GM18499 (cell line): ENCODE measurements around the gene C4orf33.
"Not testable (repeated sequence)": the region's sequence is repeated elsewhere in the genome, so short reads cannot be mapped to it uniquely, and the experiment has no call there.

Experiments used
- ATAC-seq: cut with Tn5 transposase; IDR thresholded peaks from one replicate; pipeline ENCODE4 v1.9.1; 2021; ENCODE audit warnings: moderate number of reproducible peaks; ENCODE audit not compliant: insufficient read depth, unreplicated experiment

C4orf33 gene, protein sequence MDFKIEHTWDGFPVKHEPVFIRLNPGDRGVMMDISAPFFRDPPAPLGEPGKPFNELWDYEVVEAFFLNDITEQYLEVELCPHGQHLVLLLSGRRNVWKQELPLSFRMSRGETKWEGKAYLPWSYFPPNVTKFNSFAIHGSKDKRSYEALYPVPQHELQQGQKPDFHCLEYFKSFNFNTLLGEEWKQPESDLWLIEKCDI

GRCh38 chr4:129095811-129096454, at the start of gene C4orf33:
Gene C4orf33 (plus strand): TSS chr4:129096152. CDS start chr4:129102611, 6,459 bp downstream.
- peak; percentile 27 for ATAC-seq

DNA sequence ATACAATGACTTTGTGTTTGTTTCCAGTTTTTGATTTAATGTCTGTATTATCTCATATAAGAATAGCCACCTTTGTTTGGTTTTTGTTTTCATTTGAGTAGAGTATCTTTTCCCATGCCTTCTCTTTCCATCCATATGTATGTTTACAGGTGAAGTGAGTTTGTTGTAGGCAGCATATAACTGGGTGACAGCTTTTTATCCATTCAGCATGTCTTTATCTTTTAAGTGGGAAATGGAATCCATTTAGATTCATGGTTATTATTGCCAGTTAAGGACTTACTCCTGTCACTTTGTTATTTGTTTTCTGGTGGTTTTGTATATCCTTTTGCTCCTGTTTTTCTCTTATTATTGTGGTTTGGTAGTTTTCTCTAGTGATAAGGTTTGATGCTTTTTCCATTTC, 36.9 kb upstream of the C4orf33 start:
- no peak for ATAC-seq

GRCh38 chr4:129062580-129062979, 33.4 kb upstream of the C4orf33 start:
- no peak for ATAC-seq

GRCh38 chr4:129063640-129064039, 32.3 kb upstream of the C4orf33 start:
- no peak for ATAC-seq

GRCh38 chr4:129064717-129065116, 31.2 kb upstream of the C4orf33 start:
- no peak for ATAC-seq

DNA sequence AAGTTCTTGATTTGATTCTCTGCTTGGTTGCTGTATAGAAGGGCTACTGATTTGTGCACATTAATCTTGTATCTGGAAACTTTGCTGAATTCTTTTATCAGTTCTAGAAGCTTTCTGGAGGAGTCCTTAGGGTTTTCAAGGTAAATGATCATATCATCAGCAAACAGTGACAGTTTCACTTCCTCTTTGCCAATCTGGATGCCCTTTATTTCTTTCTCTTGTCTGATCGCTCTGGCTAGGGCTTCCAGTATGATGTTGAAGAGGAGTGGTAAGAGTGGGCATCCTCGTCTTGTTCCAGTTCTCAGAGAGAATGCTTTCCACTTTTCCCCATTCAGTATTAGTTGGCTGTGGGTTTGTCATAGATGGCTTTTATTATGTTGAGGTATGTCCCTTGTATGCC, 26.4 kb upstream of the C4orf33 start:
- ATAC-seq, result not testable (repeated sequence)

GRCh38 chr4:129077326-129077725, 18.6 kb upstream of the C4orf33 start:
- ATAC-seq, result no peak

DNA sequence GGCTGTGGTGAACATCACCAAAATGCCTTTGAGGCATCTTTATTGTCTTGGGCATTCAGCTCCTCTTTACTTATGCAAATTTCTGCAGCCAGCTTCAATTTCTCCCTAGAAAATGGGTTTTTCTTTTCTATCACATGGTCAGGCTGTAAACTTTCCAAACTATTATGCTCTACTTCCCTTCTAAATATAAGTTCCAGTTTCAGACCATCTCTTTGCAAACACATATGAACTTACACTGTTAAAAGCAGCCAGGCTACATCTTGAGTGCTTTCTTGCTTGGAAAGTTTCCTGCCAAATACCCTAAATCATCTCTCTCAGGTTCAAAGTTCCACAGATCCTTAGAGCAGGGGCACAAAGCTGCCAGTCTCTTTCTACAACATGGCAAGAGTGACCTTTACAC, 15.8 kb upstream of the C4orf33 start:
- no peak for ATAC-seq

DNA sequence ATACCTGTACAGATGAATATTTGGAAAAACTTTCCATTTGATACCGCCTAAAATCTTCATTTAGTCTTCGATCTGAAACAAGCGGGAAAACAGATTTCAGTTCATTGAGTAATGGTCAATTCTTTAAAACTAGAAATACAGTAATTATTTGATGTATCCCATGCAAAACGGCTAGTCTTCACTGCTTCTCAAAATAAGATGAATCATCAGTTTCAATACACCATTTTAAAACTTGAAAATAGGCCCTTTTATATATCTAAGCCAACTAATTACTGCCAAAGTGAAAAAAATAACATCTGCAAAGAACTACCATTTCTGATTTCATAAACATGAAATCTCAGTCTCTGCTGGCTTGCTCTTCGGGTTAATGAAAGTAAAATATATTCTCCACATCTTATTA, 13.7 kb upstream of the C4orf33 start:
- ATAC-seq, result no peak

DNA sequence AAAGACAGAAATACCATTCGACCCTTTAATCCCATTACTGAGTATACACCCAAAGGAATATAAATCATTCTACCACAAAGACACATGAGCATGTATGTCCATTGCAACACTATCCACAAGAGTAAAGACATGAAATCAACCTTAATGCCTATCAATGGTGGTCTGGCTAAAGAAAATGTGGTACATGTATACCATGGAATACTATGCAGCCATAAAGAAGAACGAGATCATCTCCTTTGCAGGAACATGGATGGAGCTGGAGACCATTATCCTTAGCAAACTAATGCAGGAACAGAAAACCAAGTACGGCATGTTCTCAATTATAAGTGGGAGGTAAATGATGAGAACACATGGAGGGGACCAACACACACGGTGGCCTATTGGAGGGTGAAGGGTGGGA, 10.5 kb upstream of the C4orf33 start:
- ATAC-seq, result no peak

DNA sequence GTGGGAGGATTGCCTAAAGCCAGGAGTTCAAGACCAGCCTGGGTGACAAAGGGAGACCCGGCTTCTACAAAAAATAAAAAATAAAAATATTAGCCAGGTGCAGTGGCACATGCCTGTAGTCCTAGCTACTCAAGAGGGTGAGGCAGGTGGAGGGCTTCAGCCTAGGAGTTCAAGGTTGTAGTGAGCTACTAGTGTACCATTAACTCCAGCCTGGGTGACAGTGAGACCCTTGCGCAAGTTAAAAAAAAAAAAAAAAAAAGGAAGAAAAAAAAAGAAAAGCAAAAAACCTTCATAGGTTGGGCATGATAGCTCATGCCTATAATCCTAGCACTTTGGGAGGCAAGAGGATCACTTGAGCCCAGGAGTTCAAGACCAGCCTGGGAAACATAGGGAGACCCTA, 8.4 kb upstream of the C4orf33 start:
- ATAC-seq, result no peak

DNA sequence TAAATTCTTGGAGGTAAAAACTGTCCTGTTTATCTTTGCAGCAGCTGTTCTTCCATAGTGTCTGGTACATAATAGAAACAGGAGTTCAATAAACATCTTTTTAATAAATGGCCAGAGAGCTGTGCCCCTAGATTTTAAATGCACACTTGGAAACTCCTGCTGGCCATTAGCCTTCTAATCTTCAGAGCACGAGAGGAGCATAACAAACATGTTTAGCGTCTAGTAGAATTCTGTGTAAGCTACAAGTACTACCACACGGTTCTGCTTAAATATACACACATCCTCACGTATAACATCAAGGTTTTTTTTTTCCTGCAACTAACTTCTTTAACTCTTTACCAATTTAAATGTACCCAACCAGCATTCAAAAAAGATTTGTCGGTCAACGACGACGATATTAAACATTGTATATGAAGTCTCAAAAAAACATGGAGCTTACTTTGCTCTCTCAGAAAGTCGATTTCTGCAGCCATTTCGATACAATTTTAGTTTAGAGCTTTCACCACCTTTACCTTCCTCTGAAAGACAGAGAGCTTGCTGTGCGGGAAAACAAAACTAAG, 3.2 kb upstream of the C4orf33 start:
- no peak for ATAC-seq

GRCh38 chr4:129093191-129093920, 2.6 kb upstream of the C4orf33 start, which contains the start of gene SCLT1:
Gene SCLT1 (minus strand): TSS chr4:129093539. CDS start chr4:129093103, 436 bp downstream.
- ATAC-seq, result peak; percentile 84

DNA sequence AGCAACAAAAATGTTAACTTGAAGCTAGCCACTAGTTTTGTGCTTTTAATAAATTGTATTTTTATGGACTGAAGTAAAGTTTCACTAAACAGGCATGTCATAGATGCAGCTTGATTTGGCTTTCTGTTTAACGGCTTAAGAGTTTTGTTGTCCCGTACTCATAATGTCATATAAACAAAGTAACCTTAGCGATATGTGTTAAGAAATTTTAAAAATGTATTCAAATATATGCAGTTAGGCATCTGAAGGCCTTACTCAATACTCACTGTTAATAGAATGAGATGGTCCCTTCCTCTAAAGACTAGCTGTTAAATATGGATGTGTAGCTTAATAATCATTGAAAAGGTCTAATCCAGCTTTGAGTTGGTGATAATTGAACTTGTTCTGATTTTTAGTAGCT, 1.6 kb upstream of the C4orf33 start:
- ATAC-seq, result no peak

DNA sequence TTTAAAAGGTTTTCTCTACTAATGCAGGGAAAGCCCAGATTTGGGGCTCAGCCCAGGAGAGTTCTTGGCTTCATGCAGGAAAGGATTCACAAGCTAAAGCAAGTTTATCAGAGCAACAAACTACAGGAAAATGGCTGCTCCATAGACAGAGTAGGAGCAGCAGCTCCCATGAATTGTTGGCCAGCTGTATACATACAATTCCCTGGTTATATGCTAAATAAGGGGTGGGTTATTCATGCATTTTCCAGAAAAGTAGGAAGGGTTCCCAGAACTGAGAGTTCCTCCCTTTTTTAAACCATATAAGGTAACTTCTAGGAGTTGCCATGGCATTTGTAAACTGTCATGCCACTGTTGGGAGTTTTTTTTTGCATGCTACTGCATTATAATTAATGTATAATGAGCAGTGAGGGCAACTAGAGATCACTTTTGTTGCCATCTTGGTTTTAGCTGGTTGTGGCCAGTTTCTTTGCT, 2.6 kb downstream of the C4orf33 start:
- ATAC-seq, result no peak

GRCh38 chr4:129109965-129110824, 14.2 kb downstream of the C4orf33 start:
- no peak for ATAC-seq

DNA sequence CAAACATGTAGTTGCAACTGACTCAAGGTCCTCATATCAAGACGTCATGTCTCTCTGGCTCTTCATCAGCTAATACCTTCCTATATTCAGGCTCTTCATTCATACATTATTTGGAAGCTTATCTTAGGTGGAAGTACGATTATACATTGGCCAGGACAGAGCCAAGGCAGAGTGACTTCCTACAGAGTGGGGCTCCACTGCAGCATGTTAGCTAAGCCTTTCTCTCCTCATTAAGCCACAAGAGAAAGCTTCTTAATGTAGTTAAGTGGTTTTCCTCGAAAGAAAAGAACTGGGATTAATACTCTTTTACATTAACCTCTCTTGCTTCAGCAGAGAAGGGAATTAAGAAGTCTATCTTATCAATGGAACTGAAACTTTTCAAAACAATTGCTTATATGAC, 15.0 kb downstream of the C4orf33 start:
- no peak for ATAC-seq

DNA sequence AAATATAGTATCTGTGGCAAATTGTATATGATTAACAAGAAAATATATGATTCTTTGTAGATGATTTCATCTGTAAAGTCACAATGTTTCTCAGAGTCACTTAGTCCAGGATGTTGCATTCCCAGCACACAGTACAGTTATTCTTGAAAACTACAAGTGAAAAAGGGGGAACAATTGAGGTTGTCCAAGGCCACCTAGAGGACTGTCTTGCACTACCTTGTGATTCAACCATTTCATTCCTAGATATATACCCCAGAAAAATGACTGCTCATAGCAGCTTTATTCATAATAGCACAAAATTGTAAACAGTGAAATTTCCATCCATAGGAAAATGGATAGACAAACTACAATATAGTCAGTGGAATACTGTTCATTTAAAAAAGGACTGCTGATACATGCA, 16.0 kb downstream of the C4orf33 start:
- no peak for ATAC-seq

- ATAC-seq, result no peak
These were observed 17.5 kb downstream of the C4orf33 start for GRCh38 chr4:129113434-129113833.

GRCh38 chr4:129113919-129114318, 18.0 kb downstream of the C4orf33 start:
- ATAC-seq, result no peak
